Spinal cord (tissue), 10 donors: Measurements from ENCODE around the gene RIPOR2. TPM values are rescaled to one million over a fixed set of nuclear protein-coding genes. Genes with fewer than 3 reads are reported as not detected.
"Not testable (repeated sequence)": the region's sequence is repeated elsewhere in the genome, so short reads cannot be mapped to it uniquely, and the experiment has no call there.

ENCODE experiments used
- DNase-seq, 6 donors: peaks; one replicate each; pipeline versions ENCODE4 v3.0.0 to v3.0.0-alpha.2; 2013 to 2015; ENCODE audit warnings: low spot score in 6 of 6, low read depth in 4 of 6
- H3K27ac ChIP-seq: one replicate; pipeline ENCODE4 v1.5.1; 2013; ENCODE audit warnings: low read depth, low read length, control low read depth
- H3K27me3 ChIP-seq: one replicate; pipeline ENCODE4 v1.6.1; 2013; ENCODE audit warnings: low read length; ENCODE audit not compliant: control insufficient read depth, insufficient read depth
- H3K36me3 ChIP-seq: one replicate; pipeline ENCODE4 v1.6.1; 2013; ENCODE audit warnings: low read length; ENCODE audit not compliant: control insufficient read depth, insufficient read depth
- H3K4me1 ChIP-seq: one replicate; pipeline ENCODE4 v1.6.1; 2013; ENCODE audit warnings: low read length; ENCODE audit not compliant: control insufficient read depth, insufficient read depth
- H3K4me3 ChIP-seq: one replicate; pipeline ENCODE4 v1.5.1; 2013; ENCODE audit warnings: low read depth, low read length, control low read depth
- H3K9me3 ChIP-seq: one replicate; pipeline ENCODE4 v1.6.1; 2013; ENCODE audit warnings: low read length; ENCODE audit not compliant: control insufficient read depth, insufficient read depth
- WGBS: methylation state at CpG from one replicate; pipeline ENCODE4 v1.1.5; 2013; ENCODE audit warnings: missing lambda C conversion rate; ENCODE audit not compliant: insufficient coverage; 5-methylcytosine and 5-hydroxymethylcytosine counted together
- polyA plus RNA-seq, 2 donors: library from polyadenylated mRNA; unstranded; fragments of 120-200 nt; gene quantifications; one replicate each; pipeline ENCODE4 v1.2.1, GENCODE V29; 2013; ENCODE audit not compliant: insufficient read length in 2 of 2
- total RNA-seq, 2 donors: library from RNA; depleted of rRNA in 1 of 2; stranded (reverse); fragments of 120-200 nt in 1 of 2; fragments of >200 nt in 1 of 2; gene quantifications; one replicate each; pipeline versions ENCODE4 v1.2.3 to v1.2.4, GENCODE V29; 2013 to 2014
- donor health status: healthy.

The RIPOR2 gene
- total and polyA plus RNA-seq, 4 donors, result 25.0 to 34.2 (median 30.9) TPM

DNA sequence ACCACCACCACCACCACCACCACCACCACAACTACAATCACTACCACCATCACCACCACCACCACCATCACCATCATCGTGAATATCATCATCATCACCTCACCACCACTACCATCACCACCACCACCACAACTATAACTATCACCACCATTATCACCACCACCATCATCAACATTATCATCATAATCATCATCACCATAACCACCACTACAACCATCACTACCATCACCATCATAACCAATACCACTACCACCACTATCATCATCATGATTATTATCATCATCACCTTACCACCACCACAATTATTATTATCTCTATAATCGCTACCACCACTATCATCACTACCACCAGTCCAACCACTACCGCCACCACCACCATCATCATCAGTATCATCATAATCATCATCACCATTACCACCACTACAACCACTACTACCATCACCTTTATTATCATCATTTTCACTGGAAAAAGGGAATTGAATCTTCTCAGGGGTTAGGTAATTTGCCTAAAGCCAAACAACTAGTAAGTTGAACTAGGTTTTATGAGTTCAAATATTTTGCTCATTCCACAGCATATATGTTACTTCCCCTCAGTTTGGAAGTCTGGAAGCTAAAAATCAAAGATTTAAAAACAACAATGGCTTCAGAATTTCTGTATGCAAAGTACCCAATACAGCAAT, 8.3 kb downstream of the RIPOR2 start:
- DNase-seq, result no peak
- Histone ChIP-seq H3K27me3 (peaks cover 6% of the 10 kb centered on the region), H3K36me3 (no peaks in the 10 kb centered on the region), H3K9me3 (no peaks in the 10 kb centered on the region), H3K4me1 (no peaks in the 10 kb centered on the region), H3K27ac (no peak overlapping the region), H3K4me3 (no peak overlapping the region)
- WGBS, result 96% methylated on average over 3 of the region's 3 CpGs

- not testable (repeated sequence) for H3K4me1 ChIP-seq, H3K27me3 ChIP-seq, H3K9me3 ChIP-seq, H3K27ac ChIP-seq, H3K36me3 ChIP-seq, H3K4me3 ChIP-seq, DNase-seq
- WGBS, result 83% methylated on average over 1 of the region's 3 CpGs
Observed at GRCh38 chr6:24926647-24927046, 9.1 kb downstream of the RIPOR2 start.

- DNase-seq, result no peak
- 100% methylated on average over 1 of the region's 3 CpGs for WGBS
- Histone ChIP-seq H3K9me3 (no peaks in the 10 kb centered on the region), H3K27ac (no peak overlapping the region), H3K27me3 (peaks cover 6% of the 10 kb centered on the region), H3K36me3 (no peaks in the 10 kb centered on the region), H3K4me3 (no peak overlapping the region), H3K4me1 (no peaks in the 10 kb centered on the region)
Observed at GRCh38 chr6:24926192-24926591, 9.6 kb downstream of the RIPOR2 start.

- Histone ChIP-seq H3K36me3 (no peaks in the 10 kb centered on the region), H3K4me3 (no peak overlapping the region), H3K27me3 (peaks cover 6% of the 10 kb centered on the region), H3K4me1 (no peaks in the 10 kb centered on the region), H3K9me3 (no peaks in the 10 kb centered on the region), H3K27ac (no peak overlapping the region)
- no peak for DNase-seq
Observed at GRCh38 chr6:24925661-24926060, 10.1 kb downstream of the RIPOR2 start.

DNA sequence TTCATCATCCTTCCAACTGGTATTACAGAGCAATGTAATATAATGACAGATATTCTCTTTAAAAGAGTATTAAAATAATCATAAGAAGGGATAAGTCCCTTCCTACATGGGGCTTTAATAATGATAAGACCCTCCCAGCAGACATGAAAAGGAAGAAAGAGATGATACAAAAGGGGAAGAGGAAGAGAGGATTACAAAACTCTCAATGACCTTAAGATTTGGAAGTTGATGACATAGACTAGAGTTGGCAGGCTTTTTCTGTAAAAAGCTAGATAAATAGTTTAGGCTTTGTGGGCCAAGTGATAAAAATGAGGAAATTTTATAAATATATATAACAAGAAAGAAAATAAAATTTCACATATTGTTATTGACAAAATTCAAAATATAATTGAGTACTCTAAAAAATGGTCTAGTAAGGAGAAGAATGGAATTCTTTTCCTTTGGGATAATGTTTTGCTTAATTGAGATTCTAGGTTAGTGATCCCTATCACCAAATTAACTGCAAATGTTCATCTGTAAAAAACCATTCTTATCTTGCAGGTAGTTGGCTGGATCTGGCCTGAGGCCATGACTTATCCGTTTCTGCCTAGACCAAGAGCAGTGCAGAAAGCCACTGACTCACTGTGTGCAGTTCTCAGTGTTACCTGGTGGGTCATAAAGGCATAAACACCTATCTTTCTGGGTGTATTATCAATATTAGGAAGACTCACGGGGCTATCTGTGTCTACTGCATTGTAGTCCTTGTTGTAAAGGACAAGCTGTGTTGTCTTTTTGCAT, 11.0 kb downstream of the RIPOR2 start:
- no peak for DNase-seq
- H3K27ac ChIP-seq, result no peak overlapping the region
- H3K9me3 ChIP-seq, result no peaks in the 10 kb centered on the region
- peaks cover 6% of the 10 kb centered on the region for H3K27me3 ChIP-seq
- WGBS, result 95% methylated on average over 2 of the region's 2 CpGs
- no peaks in the 10 kb centered on the region for H3K36me3 ChIP-seq
- H3K4me3 ChIP-seq, result no peak overlapping the region
- peaks cover 3% of the 10 kb centered on the region for H3K4me1 ChIP-seq

- H3K9me3 ChIP-seq, result no peaks in the 10 kb centered on the region
- peaks cover 4% of the 10 kb centered on the region for H3K4me1 ChIP-seq
- H3K27ac ChIP-seq, result no peak overlapping the region
- peaks cover 6% of the 10 kb centered on the region for H3K27me3 ChIP-seq
- no peak overlapping the region for H3K4me3 ChIP-seq
- DNase-seq, result peak in 1 of 6 donors; percentile 79
- no peaks in the 10 kb centered on the region for H3K36me3 ChIP-seq
- WGBS, result 31% methylated on average over 6 of the region's 8 CpGs
Observed at GRCh38 chr6:24923885-24924401, 11.8 kb downstream of the RIPOR2 start.

- H3K9me3 ChIP-seq, result no peaks in the 10 kb centered on the region
- no CpG with 5 or more reads among the region's 2 CpGs for WGBS
- H3K27me3 ChIP-seq, result peaks cover 6% of the 10 kb centered on the region
- peaks cover 6% of the 10 kb centered on the region for H3K4me1 ChIP-seq
- no peaks in the 10 kb centered on the region for H3K36me3 ChIP-seq
- no peak overlapping the region for H3K27ac ChIP-seq
- DNase-seq, result no peak
- H3K4me3 ChIP-seq, result no peak overlapping the region
Observed at GRCh38 chr6:24922814-24923213, 12.9 kb downstream of the RIPOR2 start.

- H3K27me3 ChIP-seq, result peaks cover 6% of the 10 kb centered on the region
- H3K27ac ChIP-seq, result no peak overlapping the region
- WGBS, result 90% methylated on average over 4 of the region's 4 CpGs
- no peak overlapping the region for H3K4me3 ChIP-seq
- H3K36me3 ChIP-seq, result no peaks in the 10 kb centered on the region
- peaks cover 6% of the 10 kb centered on the region for H3K4me1 ChIP-seq
- DNase-seq, result no peak
- H3K9me3 ChIP-seq, result no peaks in the 10 kb centered on the region
Observed at GRCh38 chr6:24922170-24922569, 13.6 kb downstream of the RIPOR2 start.

GRCh38 chr6:24920136-24920535, 15.6 kb downstream of the RIPOR2 start:
- H3K27ac ChIP-seq, result no peak overlapping the region
- no peak for DNase-seq

More at GRCh38 chr6:24920136-24920535, 15.6 kb downstream of the RIPOR2 start:
- H3K4me1 ChIP-seq, result peaks cover 10% of the 10 kb centered on the region
- peaks cover 6% of the 10 kb centered on the region for H3K27me3 ChIP-seq
- H3K9me3 ChIP-seq, result no peaks in the 10 kb centered on the region
- no peak overlapping the region for H3K4me3 ChIP-seq
- H3K36me3 ChIP-seq, result no peaks in the 10 kb centered on the region
